HEK293 (cell line): ENCODE results near the gene MOV10L1.

Experiments
- CTCF ChIA-PET: fragments of 350-600 bp; formaldehyde crosslinking; extraction: SDS; loops from one replicate; lab custom pipeline; 2021; ENCODE audit warnings: antibody characterized with exemption; lab: Yijun Ruan, JAX
- POLR2A ChIA-PET: fragments of 300-600 bp; formaldehyde crosslinking; extraction: SDS; loops from one replicate; lab custom pipeline; 2020; ENCODE audit warnings: antibody characterized with exemption, inconsistent platforms; lab: Yijun Ruan, JAX
- H3K27ac ChIP-seq: fragments of 200-500 bp; sonication (Bioruptor generic); 2 replicates; pipeline ENCODE4 v1.5.1; 2014; ENCODE audit warnings: low read depth, low read length, control low read depth, inconsistent platforms; ENCODE audit errors: extremely low read depth
- H3K36me3 ChIP-seq, 2 experiments: fragments of 200-500 bp in 1 of 2; sonication (Bioruptor generic) in 1 of 2; 1 replicate in 1 of 2; 2 replicates in 1 of 2; pipeline ENCODE4 v1.5.1; 2014 to 2017; ENCODE audit warnings: inconsistent platforms in 2 of 2, low read length in 2 of 2; ENCODE audit not compliant: control insufficient read depth in 2 of 2, insufficient read depth in 1 of 2
- H3K4me1 ChIP-seq: fragments of 200-500 bp; sonication (Bioruptor generic); 2 replicates; pipeline ENCODE4 v1.5.1; 2014; ENCODE audit warnings: mild to moderate bottlenecking, low read length, inconsistent platforms; ENCODE audit not compliant: control insufficient read depth, insufficient read depth
- H3K4me3 ChIP-seq: 2 replicates; pipeline ENCODE4 v1.5.1; 2011; ENCODE audit warnings: low read depth, mild to moderate bottlenecking, control low read depth, low read length, moderate library complexity
- H3K9me3 ChIP-seq: fragments of 200-500 bp; sonication (Bioruptor generic); 2 replicates; pipeline ENCODE4 v1.5.1; 2014; ENCODE audit warnings: low read depth, low read length, inconsistent platforms; ENCODE audit not compliant: control insufficient read depth, insufficient read depth
- EGR2 ChIP-seq: fragments of 450-650 bp; formaldehyde crosslinking; IDR thresholded peaks from 2 replicates; pipeline ENCODE4 v1.5.1; 2016; ENCODE audit warnings: low read depth, missing biosample characterization, missing genetic modification characterization
- GFI1B ChIP-seq: fragments of 450-650 bp; formaldehyde crosslinking; IDR thresholded peaks from 2 replicates; pipeline ENCODE4 v1.5.1; 2016; ENCODE audit warnings: missing biosample characterization, missing genetic modification characterization
- GLIS1 ChIP-seq: fragments of 450-650 bp; formaldehyde crosslinking; IDR thresholded peaks from 2 replicates; pipeline ENCODE4 v1.5.1; 2016; ENCODE audit warnings: missing biosample characterization, missing genetic modification characterization
- GLIS2 ChIP-seq: fragments of 450-650 bp; formaldehyde crosslinking; IDR thresholded peaks from 2 replicates; pipeline ENCODE4 v1.5.1; 2016; ENCODE audit warnings: missing biosample characterization, missing genetic modification characterization
- KLF7 ChIP-seq: fragments of 450-650 bp; formaldehyde crosslinking; IDR thresholded peaks from 2 replicates; pipeline ENCODE4 v1.5.1; 2016; ENCODE audit warnings: missing biosample characterization, missing genetic modification characterization, borderline replicate concordance
- MYNN ChIP-seq: fragments of 450-650 bp; formaldehyde crosslinking; IDR thresholded peaks from 2 replicates; pipeline ENCODE4 v1.5.1; 2016; ENCODE audit warnings: missing biosample characterization, missing genetic modification characterization, borderline replicate concordance
- SP2 ChIP-seq: fragments of 450-650 bp; formaldehyde crosslinking; IDR thresholded peaks from 2 replicates; pipeline ENCODE4 v1.5.1; 2016; ENCODE audit warnings: missing biosample characterization, missing genetic modification characterization
- ZBTB20 ChIP-seq: fragments of 450-650 bp; formaldehyde crosslinking; IDR thresholded peaks from 2 replicates; pipeline ENCODE4 v1.5.1; 2016; ENCODE audit warnings: missing biosample characterization, missing genetic modification characterization
- ZBTB8A ChIP-seq: fragments of 450-650 bp; formaldehyde crosslinking; IDR thresholded peaks from 2 replicates; pipeline ENCODE4 v1.5.1; 2016; ENCODE audit warnings: missing biosample characterization, missing genetic modification characterization
- ZFHX2 ChIP-seq: fragments of 450-650 bp; formaldehyde crosslinking; conservative IDR thresholded peaks from 2 replicates; pipeline ENCODE4 v1.5.1; 2016; ENCODE audit warnings: missing biosample characterization, missing genetic modification characterization
- ZIC2 ChIP-seq: fragments of 450-650 bp; formaldehyde crosslinking; IDR thresholded peaks from 2 replicates; pipeline ENCODE4 v1.5.1; 2016; ENCODE audit warnings: missing biosample characterization, missing genetic modification characterization
- ZNF121 ChIP-seq: fragments of 450-650 bp; formaldehyde crosslinking; IDR thresholded peaks from 2 replicates; pipeline ENCODE4 v1.5.1; 2016; ENCODE audit warnings: missing biosample characterization, missing genetic modification characterization
- ZNF146 ChIP-seq: fragments of 450-650 bp; formaldehyde crosslinking; IDR thresholded peaks from 2 replicates; pipeline ENCODE4 v1.5.1; 2016; ENCODE audit warnings: missing biosample characterization, missing genetic modification characterization
- ZNF175 ChIP-seq: fragments of 450-650 bp; formaldehyde crosslinking; IDR thresholded peaks from 2 replicates; pipeline ENCODE4 v1.5.1; 2016; ENCODE audit warnings: missing biosample characterization, missing genetic modification characterization
- ZNF2 ChIP-seq: fragments of 450-650 bp; formaldehyde crosslinking; IDR thresholded peaks from 2 replicates; pipeline ENCODE4 v1.5.1; 2016; ENCODE audit warnings: missing biosample characterization, missing genetic modification characterization
- ZNF488 ChIP-seq: fragments of 450-650 bp; formaldehyde crosslinking; IDR thresholded peaks from 2 replicates; pipeline ENCODE4 v1.5.1; 2016; ENCODE audit warnings: missing biosample characterization, missing genetic modification characterization
- ZNF514 ChIP-seq: fragments of 450-650 bp; formaldehyde crosslinking; IDR thresholded peaks from 2 replicates; pipeline ENCODE4 v1.5.1; 2016; ENCODE audit warnings: missing biosample characterization, missing genetic modification characterization
- ZNF548 ChIP-seq: fragments of 450-650 bp; formaldehyde crosslinking; IDR thresholded peaks from 2 replicates; pipeline ENCODE4 v1.5.1; 2016; ENCODE audit warnings: missing biosample characterization, missing genetic modification characterization
- ZNF596 ChIP-seq: fragments of 450-650 bp; IDR thresholded peaks from 2 replicates; pipeline ENCODE4 v1.5.0; 2018; ENCODE audit warnings: missing biosample characterization, mild to moderate bottlenecking, missing genetic modification characterization, moderate library complexity
- ZNF76 ChIP-seq: fragments of 450-650 bp; formaldehyde crosslinking; IDR thresholded peaks from 2 replicates; pipeline ENCODE4; 2016; ENCODE audit warnings: low read depth, missing biosample characterization, missing genetic modification characterization, borderline replicate concordance
- ZNF768 ChIP-seq: fragments of 450-650 bp; formaldehyde crosslinking; IDR thresholded peaks from 2 replicates; pipeline ENCODE4 v1.5.1; 2018; ENCODE audit warnings: missing biosample characterization, mild to moderate bottlenecking, missing genetic modification characterization
- ZSCAN16 ChIP-seq: fragments of 450-650 bp; formaldehyde crosslinking; IDR thresholded peaks from 2 replicates; pipeline ENCODE4 v1.5.1; 2016; ENCODE audit warnings: missing biosample characterization, missing genetic modification characterization
- TF ChIP-seq, protein P1 (sequence below): fragments of 450-650 bp; formaldehyde crosslinking; IDR thresholded peaks from 2 replicates; pipeline ENCODE4 v1.5.1; 2016; ENCODE audit warnings: missing biosample characterization, missing genetic modification characterization
- TF ChIP-seq, protein P2 (sequence below): fragments of 450-650 bp; formaldehyde crosslinking; IDR thresholded peaks from 2 replicates; pipeline ENCODE4 v1.5.1; 2016; ENCODE audit warnings: missing biosample characterization, missing genetic modification characterization
- TF ChIP-seq, protein P3 (sequence below): fragments of 450-650 bp; formaldehyde crosslinking; IDR thresholded peaks from 2 replicates; pipeline ENCODE4 v1.5.1; 2016; ENCODE audit warnings: missing biosample characterization, missing genetic modification characterization

MOV10L1 gene

DNA sequence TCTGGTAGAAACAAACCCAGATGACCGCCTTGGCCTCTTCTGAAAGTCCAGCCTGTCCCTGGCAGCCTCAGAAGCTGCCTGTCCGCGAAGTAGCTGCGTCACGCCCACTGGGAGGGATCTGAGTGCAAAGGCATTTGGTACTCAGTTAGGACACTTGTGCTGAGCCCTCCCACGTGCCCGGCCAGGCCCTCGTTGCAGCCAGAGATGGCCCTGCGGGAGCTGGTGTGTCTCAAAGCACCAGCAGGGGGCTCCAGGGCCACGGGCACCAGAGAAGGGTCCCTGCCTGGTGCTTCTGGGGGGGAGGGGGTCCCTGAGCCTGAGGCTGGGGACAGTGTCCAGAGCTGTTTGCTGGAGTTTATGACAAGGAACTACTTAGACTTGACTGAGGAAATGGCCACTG, 116.8 kb downstream of the MOV10L1 start:
- ChIA-PET POLR2A (interaction anchor here (1.0 kb wide), 1 partner anchor 58 kb away, joined by 4 read pairs; no protein-coding TSS in a partner anchor), CTCF (interaction anchor here (0.7 to 2.8 kb wide), 9 partner anchors 15 to 254 kb away, joined by 3 to 13 read pairs (median 3); no protein-coding TSS in a partner anchor)
- no peak overlapping the region for H3K27ac ChIP-seq
- H3K9me3 ChIP-seq: no peaks in the 10 kb centered on the region
- TF ChIP-seq SP2: peak; percentile 20; the same call in 1 of the 2 replicates
- peak; percentile 52; the same call in 1 of the 2 replicates for TF ChIP-seq ZFHX2 (tag by site-specific recombination)
- TF ChIP-seq, protein P1, sequence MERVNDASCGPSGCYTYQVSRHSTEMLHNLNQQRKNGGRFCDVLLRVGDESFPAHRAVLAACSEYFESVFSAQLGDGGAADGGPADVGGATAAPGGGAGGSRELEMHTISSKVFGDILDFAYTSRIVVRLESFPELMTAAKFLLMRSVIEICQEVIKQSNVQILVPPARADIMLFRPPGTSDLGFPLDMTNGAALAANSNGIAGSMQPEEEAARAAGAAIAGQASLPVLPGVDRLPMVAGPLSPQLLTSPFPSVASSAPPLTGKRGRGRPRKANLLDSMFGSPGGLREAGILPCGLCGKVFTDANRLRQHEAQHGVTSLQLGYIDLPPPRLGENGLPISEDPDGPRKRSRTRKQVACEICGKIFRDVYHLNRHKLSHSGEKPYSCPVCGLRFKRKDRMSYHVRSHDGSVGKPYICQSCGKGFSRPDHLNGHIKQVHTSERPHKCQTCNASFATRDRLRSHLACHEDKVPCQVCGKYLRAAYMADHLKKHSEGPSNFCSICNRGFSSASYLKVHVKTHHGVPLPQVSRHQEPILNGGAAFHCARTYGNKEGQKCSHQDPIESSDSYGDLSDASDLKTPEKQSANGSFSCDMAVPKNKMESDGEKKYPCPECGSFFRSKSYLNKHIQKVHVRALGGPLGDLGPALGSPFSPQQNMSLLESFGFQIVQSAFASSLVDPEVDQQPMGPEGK: peak; percentile 45
- TF ChIP-seq ZBTB8A (tag by site-specific recombination): peak; percentile 29; the same call in 1 of the 2 replicates
- 0 out of 2 replicates have a peak, but pooled peaks have one; percentile 31 for TF ChIP-seq ZNF2 (tag by site-specific recombination)
- TF ChIP-seq, protein P2, sequence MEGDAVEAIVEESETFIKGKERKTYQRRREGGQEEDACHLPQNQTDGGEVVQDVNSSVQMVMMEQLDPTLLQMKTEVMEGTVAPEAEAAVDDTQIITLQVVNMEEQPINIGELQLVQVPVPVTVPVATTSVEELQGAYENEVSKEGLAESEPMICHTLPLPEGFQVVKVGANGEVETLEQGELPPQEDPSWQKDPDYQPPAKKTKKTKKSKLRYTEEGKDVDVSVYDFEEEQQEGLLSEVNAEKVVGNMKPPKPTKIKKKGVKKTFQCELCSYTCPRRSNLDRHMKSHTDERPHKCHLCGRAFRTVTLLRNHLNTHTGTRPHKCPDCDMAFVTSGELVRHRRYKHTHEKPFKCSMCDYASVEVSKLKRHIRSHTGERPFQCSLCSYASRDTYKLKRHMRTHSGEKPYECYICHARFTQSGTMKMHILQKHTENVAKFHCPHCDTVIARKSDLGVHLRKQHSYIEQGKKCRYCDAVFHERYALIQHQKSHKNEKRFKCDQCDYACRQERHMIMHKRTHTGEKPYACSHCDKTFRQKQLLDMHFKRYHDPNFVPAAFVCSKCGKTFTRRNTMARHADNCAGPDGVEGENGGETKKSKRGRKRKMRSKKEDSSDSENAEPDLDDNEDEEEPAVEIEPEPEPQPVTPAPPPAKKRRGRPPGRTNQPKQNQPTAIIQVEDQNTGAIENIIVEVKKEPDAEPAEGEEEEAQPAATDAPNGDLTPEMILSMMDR (tag by site-specific recombination): peak; percentile 66
- no peak for TF ChIP-seq GFI1B (tag by site-specific recombination)
- TF ChIP-seq EGR2 (tag by site-specific recombination): peak; percentile 50; the same call in 1 of the 2 replicates
- TF ChIP-seq ZNF76: no peak
- TF ChIP-seq, all 188 proteins: peak for 7
- no peaks in the 10 kb centered on the region for H3K4me1 ChIP-seq
- peaks cover 24 to 78% of the 10 kb centered on the region in 2 experiments for H3K36me3 ChIP-seq
- no peak overlapping the region for H3K4me3 ChIP-seq

DNA sequence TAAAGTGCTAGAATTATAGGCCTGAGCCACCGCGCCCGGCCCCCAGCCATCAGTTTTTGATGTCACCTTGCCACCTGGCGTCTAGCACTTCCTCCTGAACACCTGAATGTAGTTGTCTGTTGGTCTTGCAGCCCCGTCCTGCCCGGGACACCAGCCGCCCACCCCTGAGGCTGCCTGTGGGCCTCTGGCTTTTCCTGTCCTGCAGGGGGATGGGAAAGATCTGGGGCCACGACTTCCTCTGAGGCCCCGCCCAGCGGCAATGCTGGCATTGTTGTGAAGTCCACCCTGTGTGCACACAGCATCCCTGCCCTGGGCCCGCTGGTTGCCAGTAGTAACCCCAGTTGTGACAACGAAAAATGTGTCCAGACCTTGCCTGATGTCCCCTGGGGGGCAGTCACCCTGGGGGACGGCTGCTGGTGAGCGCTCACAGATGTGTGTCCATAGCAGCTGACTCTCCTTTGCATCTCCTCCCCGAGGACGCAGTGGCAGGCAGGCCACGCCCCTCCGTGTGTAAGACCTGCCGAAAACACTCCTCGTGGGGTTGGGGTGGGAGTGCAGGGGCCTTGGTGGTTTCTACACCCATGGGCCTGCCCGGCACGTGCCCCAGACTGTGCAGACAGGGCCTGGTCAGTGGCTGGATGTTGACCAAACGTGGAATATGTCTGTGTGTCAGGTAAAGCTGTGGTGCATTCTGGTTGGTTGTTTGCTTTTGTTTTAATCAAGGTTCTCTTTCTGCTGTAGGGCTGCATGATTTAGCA, 117.8 kb downstream of the MOV10L1 start:
- CTCF ChIA-PET: interaction anchor here (0.7 to 2.8 kb wide), 8 partner anchors 17 to 193 kb away, joined by 3 to 13 read pairs (median 4); no protein-coding TSS in a partner anchor
- TF ChIP-seq ZBTB20 (no peak), ZIC2 (tag by site-specific recombination) (peak; percentile 64; the same call in 1 of the 2 replicates), ZNF596 (tag by site-specific recombination) (no peak), GLIS1 (peak; percentile 44), ZSCAN16 (no peak), GFI1B (tag by site-specific recombination) (no peak), MYNN (tag by site-specific recombination) (no peak), ZNF514 (tag by site-specific recombination) (no peak), ZNF121 (tag by site-specific recombination) (no peak), KLF7 (tag by site-specific recombination) (no peak), ZNF175 (tag by site-specific recombination) (no peak), ZNF146 (tag by site-specific recombination) (no peak), GLIS2 (tag by site-specific recombination) (peak; percentile 23; the same call in 1 of the 2 replicates), ZNF488 (tag by site-specific recombination) (no peak), ZNF768 (tag by site-specific recombination) (no peak), ZNF548 (no peak)
- TF ChIP-seq, protein P3, sequence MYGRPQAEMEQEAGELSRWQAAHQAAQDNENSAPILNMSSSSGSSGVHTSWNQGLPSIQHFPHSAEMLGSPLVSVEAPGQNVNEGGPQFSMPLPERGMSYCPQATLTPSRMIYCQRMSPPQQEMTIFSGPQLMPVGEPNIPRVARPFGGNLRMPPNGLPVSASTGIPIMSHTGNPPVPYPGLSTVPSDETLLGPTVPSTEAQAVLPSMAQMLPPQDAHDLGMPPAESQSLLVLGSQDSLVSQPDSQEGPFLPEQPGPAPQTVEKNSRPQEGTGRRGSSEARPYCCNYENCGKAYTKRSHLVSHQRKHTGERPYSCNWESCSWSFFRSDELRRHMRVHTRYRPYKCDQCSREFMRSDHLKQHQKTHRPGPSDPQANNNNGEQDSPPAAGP (tag by site-specific recombination): no peak
- H3K4me3 ChIP-seq: no peak overlapping the region
- POLR2A ChIA-PET: interaction anchor here (0.7 to 1.0 kb wide), 2 partner anchors 59 to 351 kb away, joined by 4 read pairs; no protein-coding TSS in a partner anchor
- peaks cover 23 to 87% of the 10 kb centered on the region in 2 experiments for H3K36me3 ChIP-seq
- no peaks in the 10 kb centered on the region for H3K4me1 ChIP-seq
- no peak overlapping the region for H3K27ac ChIP-seq
- no peaks in the 10 kb centered on the region for H3K9me3 ChIP-seq
